Muscle of leg (tissue), 11 donors: ENCODE results near the gene TFAM. TPM values are rescaled to one million over a fixed set of nuclear protein-coding genes. Genes with fewer than 3 reads are reported as not detected.

Experiments used
- DNase-seq: peaks from one replicate; pipeline ENCODE4 v3.0.0; 2013
- H3K27ac ChIP-seq: one replicate; pipeline ENCODE4 v1.5.1; 2013; ENCODE audit warnings: mild to moderate bottlenecking, low read length, control low read depth
- H3K27me3 ChIP-seq: one replicate; pipeline ENCODE4 v1.6.1; 2013; ENCODE audit warnings: low read length; ENCODE audit not compliant: control insufficient read depth, insufficient read depth
- H3K36me3 ChIP-seq: one replicate; pipeline ENCODE4 v1.6.1; 2013; ENCODE audit warnings: low read length; ENCODE audit not compliant: control insufficient read depth, insufficient read depth
- H3K4me1 ChIP-seq: one replicate; pipeline ENCODE4 v1.6.1; 2013; ENCODE audit warnings: low read length; ENCODE audit not compliant: control insufficient read depth, insufficient read depth
- H3K4me3 ChIP-seq: one replicate; pipeline ENCODE4 v1.5.1; 2013; ENCODE audit warnings: low read length, control low read depth
- H3K9me3 ChIP-seq: replicated peaks from 2 replicates; pipeline ENCODE4 v1.6.1; 2013; ENCODE audit warnings: low read depth, low read length; ENCODE audit not compliant: control insufficient read depth
- whole genome bisulfite sequencing: methylation state at CpG from one replicate; pipeline ENCODE4 v1.1.5; 2013; ENCODE audit warnings: missing lambda C conversion rate; ENCODE audit not compliant: insufficient coverage; 5-methylcytosine and 5-hydroxymethylcytosine counted together
- polyA plus RNA-seq, 8 donors: library from polyadenylated mRNA; unstranded; fragments of 120-200 nt; gene quantifications; one replicate each; pipeline versions ENCODE4 v1.2.1 to v1.2.3, GENCODE V29; 2013; ENCODE audit warnings: inconsistent platforms in 1 of 8, low replicate concordance in 1 of 8; ENCODE audit not compliant: insufficient read length in 8 of 8, insufficient read depth in 1 of 8
- total RNA-seq: library from RNA; stranded (reverse); fragments of 120-200 nt; gene quantifications from one replicate; pipeline ENCODE4 v1.2.4, GENCODE V29; 2013

Gene TFAM
- total and polyA plus RNA-seq, 9 donors, result 24.9 to 37.6 (median 32.6) TPM

- Histone ChIP-seq H3K36me3 (no peaks in the 10 kb centered on the region), H3K27ac (no peak overlapping the region), H3K4me3 (no peak overlapping the region), H3K9me3 (no peaks in the 10 kb centered on the region), H3K27me3 (no peaks in the 10 kb centered on the region), H3K4me1 (no peaks in the 10 kb centered on the region)
- WGBS, result 91% methylated on average over 3 of the region's 5 CpGs
- no peak for DNase-seq
Observed at GRCh38 chr10:58439632-58440364, 54.6 kb downstream of the TFAM start.

GRCh38 chr10:58440484-58440883 is 55.3 kb downstream of the TFAM start:
- no CpG with 5 or more reads among the region's 1 CpG for WGBS
- Histone ChIP-seq H3K4me1 (no peaks in the 10 kb centered on the region), H3K27me3 (no peaks in the 10 kb centered on the region), H3K27ac (no peak overlapping the region), H3K4me3 (no peak overlapping the region), H3K36me3 (no peaks in the 10 kb centered on the region), H3K9me3 (no peaks in the 10 kb centered on the region)
- DNase-seq, result no peak

GRCh38 chr10:58444321-58444720 is 59.1 kb downstream of the TFAM start:
- H3K36me3 ChIP-seq, result no peaks in the 10 kb centered on the region
- no peak overlapping the region for H3K27ac ChIP-seq
- no peaks in the 10 kb centered on the region for H3K9me3 ChIP-seq
- peak; percentile 42 for DNase-seq
- H3K27me3 ChIP-seq, result no peaks in the 10 kb centered on the region
- no peaks in the 10 kb centered on the region for H3K4me1 ChIP-seq
- no peak overlapping the region for H3K4me3 ChIP-seq
- no CpG with 5 or more reads among the region's 3 CpGs for WGBS

- Histone ChIP-seq H3K27me3 (no peaks in the 10 kb centered on the region), H3K36me3 (no peaks in the 10 kb centered on the region), H3K4me1 (no peaks in the 10 kb centered on the region), H3K4me3 (no peak overlapping the region), H3K27ac (no peak overlapping the region), H3K9me3 (no peaks in the 10 kb centered on the region)
- WGBS, result no CpG with 5 or more reads among the region's 6 CpGs
- peak; percentile 47 for DNase-seq
Observed at GRCh38 chr10:58444876-58445275, 59.7 kb downstream of the TFAM start.

DNA sequence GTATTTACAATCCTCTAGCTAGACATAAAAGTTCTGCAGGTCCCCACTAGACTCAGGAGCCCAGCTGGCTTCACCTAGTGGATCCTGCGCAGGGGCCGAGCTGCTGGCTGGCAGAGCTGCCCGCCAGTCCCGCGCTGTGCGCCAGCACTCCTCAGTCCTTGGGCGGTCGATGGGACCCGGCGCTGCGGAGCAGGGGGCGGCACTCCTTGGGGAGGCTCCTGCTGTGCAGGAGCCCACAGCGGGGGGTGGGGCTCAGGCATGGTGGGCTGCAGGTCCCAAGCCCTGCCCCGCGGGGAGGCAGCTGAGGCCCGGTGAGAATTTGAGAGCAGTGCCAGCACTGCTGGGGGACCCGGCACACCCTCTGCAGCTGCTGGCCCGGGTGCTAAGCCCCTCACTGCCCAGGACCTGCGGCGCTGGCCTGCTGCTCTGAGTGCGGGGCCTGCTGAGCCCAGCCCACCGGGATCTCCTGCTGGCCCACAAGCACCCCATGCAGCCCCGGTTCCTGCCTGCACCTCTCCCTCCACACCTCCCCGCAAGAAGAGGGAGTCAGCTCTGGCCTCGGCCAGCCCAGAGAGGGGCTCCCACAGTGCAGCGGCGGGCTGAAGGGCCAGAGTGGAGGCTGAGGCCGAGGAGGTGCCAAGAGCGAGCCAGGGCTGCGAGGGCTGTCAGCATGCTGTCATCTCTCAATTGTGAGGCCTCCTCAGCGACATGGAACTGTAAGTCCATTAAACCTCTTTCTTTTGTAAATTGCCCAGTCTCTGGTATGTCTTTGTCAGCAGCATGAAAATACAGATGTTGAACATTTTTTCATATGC is 63.1 kb downstream of the TFAM start:
- 93% methylated on average over 29 of the region's 31 CpGs for WGBS

More for the DNA sequence above, 63.1 kb downstream of the TFAM start:
- no peaks in the 10 kb centered on the region for H3K36me3 ChIP-seq
- no peak overlapping the region for H3K4me3 ChIP-seq
- H3K27me3 ChIP-seq, result no peaks in the 10 kb centered on the region
- no peaks in the 10 kb centered on the region for H3K4me1 ChIP-seq
- no peak for DNase-seq
- no peak overlapping the region for H3K27ac ChIP-seq
- no peaks in the 10 kb centered on the region for H3K9me3 ChIP-seq

Other genes with a start within 250 kb of the TFAM start
- 2.7 TPM for gene IPMK, start 117.5 kb upstream of the TFAM start, total RNA-seq
- gene IPMK, start 117.5 kb upstream of the TFAM start, polyA plus RNA-seq, result 1 to 10 TPM; 3.1 to 4.6 (median 3.6) TPM
- gene CISD1, start 116.2 kb upstream of the TFAM start, total RNA-seq, result 32.9 TPM
- 10 to 100 TPM; 18.8 to 28.1 (median 21.1) TPM for gene CISD1, start 116.2 kb upstream of the TFAM start, polyA plus RNA-seq
- 7.0 TPM for gene UBE2D1, start 50.4 kb upstream of the TFAM start, total RNA-seq
- gene UBE2D1, start 50.4 kb upstream of the TFAM start, polyA plus RNA-seq, result 10 to 100 TPM; 11.8 to 18.0 (median 14.1) TPM
- gene BICC1, start 127.5 kb downstream of the TFAM start, total RNA-seq, result 23.8 TPM
- 10 to 100 TPM; 15.2 to 26.9 (median 19.3) TPM for gene BICC1, start 127.5 kb downstream of the TFAM start, polyA plus RNA-seq